ENCODE measurements around the gene GMEB2.
"Not testable (repeated sequence)": the region's sequence is repeated elsewhere in the genome, so short reads cannot be mapped to it uniquely, and the experiment has no call there.

The GMEB2 gene

DNA sequence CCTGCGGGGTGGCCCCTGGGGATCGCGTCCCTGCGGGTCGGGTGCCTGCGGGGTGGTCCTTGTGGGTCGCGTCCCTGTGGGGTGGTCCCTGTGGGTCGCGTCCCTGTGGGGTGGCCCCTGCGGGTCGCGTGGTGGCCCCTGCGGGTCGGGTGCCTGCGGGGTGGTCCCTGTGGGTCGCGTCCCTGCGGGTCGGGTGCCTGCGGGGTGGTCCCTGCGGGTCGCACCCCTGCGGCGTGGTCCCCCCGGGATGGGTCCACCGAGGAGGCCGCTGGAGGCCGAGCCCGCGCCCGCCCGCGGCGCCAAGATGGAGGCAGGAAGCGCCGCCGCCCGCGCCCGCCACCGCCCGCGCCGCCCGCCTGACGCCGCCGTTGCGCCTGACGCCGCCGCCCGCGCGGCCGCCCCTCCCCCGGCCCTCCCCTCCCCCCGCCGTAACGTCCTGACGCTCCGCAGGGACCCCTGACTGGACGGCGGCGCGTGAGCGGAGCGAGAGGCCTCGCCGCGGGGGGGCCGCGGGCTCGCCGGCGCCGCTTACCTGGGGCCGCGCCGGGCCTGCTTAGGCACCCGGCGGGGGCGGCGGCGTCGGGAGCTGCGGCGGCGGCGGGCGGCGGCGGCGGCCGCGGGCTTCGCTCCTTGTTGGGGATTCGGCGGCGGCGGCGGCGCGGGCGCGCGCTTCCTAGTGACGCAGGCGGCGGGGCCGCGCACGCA is at the start of gene GMEB2:
Gene GMEB2, minus strand, starts transcription at position 678 of the 705 bp plus-strand sequence. CDS start 7,704 bp downstream, outside the sequence.
- peak; percentile 24 for DNase-seq

DNA sequence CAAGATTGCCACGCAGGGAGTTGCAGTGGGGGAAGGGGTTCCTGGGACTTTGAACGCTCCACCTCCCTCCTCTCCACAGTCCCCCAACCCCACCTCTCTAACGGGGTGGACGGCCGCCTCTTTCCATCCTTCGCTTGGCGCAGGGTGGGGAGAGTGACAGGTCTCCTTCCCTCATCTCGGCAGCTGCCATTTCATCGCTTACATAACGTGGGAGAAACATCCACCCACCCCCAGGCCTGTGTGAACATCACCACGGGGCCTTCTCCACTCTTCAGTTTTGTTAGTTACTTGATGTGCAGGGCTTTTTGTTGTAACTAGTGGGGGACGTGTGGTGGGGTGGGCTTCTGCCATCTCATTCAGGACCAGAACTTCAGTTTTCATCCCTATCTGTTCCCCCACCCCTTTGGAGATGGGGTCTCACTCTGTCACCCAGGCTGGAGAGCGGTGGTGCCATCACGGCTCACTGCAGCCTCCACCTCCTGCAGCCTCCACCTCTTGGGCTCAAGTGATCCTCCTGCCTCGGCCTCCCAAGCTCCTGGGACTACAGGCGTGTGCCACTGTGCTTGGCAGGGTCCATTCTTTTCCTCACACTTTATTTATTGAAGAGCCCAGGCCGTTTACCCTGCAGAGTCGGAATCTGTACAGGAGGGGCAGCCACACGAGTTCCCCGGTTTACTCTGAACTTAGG is 48.9 kb upstream of the GMEB2 start:
- DNase-seq: no peak

GRCh38 chr20:63673951-63674350 is 47.0 kb upstream of the GMEB2 start:
- DNase-seq: no peak

GRCh38 chr20:63672666-63673065 is 45.8 kb upstream of the GMEB2 start:
- DNase-seq: no peak

- not testable (repeated sequence) for DNase-seq
Measured at GRCh38 chr20:63671695-63672094, 44.8 kb upstream of the GMEB2 start.

DNA sequence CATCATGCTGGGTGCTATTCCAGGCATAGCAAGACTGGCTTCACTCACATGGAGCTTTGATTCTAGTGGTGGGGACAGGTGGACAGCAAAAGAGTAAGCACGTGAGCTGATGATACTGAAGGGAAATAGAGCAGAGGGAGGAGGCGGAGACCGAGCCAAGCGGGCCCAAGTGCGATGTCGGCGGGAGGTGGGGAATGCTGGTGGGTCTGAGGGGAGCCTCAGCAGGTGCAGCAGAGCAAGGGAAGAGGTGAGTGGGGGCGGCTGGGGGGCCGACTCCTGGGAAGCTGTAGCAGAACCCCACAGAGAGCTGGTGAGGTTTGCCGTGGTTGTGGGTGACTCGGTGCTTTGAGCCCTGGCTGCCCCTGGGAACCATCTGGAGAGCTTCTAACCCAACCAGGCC is 41.5 kb upstream of the GMEB2 start:
- no peak for DNase-seq

DNA sequence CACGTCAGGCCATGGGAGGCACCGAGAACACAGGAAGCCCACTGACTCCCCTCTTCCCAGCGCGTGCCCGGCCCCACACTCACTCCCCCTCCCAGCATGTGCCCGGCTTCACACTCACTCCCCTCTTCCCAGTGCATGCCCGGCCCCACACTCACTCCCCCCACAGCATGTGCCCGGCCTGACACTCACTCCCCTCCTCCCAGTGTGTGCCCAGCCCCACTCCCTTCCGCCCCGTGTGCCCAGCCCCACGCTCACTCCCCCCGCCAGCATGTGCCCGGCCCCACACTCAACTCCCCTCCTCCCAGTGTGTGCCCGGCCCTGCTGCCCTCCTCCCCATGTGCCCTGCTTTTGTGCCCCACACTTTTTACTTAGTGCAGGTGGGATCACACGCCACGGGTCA is 41.0 kb upstream of the GMEB2 start:
- DNase-seq: no peak

DNA sequence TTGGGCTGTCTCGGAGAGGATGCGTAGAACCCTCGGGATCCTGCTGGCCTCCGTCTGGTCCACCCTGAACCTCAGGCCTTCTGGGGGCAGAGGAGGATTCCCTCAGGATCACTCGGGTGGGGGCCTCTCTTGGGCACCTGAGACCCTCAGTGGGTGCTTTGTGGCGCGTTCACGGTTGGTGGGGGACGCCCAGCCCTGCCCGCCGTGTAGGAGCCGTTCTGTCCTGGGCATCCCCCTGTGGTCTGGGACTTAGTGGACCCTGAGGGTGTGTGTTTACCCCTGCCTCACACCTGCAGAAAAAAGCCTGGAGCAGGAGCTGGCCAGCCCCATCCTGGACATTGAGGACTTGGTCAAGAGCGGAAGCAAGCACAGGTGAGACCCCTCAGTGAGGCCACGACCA is 38.8 kb upstream of the GMEB2 start:
- no peak for DNase-seq

- no peak for DNase-seq
Measured at GRCh38 chr20:63664861-63665594, 38.1 kb upstream of the GMEB2 start.

DNA sequence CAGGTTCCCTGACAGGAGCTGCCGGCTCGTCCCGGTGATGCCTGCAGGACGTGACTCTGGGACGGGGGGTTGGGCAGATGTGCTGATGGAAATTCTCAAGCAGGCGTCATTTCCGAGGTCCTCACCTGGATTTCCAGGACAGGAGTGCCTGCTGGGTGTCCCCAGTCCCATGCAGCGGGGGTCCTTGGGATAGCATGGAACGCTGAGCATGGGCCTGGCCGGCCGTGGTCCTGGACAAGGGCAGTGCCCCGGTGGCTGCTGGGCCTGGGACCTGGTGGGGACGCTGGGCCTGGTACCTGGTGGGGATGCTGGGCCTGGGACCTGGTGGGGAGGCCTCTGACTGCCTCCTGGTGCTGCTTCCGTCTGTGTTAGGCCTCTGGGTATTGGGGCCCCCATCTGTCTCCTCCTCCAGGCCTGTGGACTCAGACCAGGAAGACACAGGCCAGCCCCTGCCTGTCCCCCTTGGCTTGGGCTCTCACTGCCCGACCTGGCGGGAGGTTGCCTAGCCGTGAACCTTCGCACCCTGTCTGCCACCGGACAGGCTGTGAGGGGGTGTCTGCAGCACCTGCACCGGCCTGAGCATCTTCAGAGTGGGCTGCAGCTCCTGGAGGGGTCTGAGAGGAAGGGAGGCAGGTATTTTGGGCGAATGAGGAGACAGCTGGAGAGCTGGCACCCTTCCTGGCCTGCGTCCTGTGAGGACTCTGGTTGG is 37.4 kb upstream of the GMEB2 start:
- DNase-seq: no peak

- no peak for DNase-seq
Measured at GRCh38 chr20:63663332-63664066, 36.6 kb upstream of the GMEB2 start.

DNA sequence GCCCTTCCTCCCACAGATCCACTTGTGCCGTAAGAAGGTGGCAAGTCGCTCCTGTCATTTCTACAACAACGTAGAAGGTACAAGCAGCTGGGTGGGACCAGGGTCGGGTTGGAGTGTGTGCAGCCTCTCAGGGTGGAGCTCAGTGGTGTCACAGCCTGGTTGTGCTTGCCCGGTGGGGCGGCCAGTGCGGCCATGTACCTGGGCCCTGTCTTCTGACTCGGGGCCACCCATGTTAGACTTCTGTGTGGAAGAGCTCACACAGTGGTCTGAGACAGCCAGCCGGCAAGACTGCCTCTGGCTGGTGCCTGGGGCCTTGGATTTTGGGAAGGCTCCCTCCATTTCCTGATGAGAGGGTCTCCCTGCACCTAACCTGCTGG is 35.9 kb upstream of the GMEB2 start:
- DNase-seq: no peak

DNA sequence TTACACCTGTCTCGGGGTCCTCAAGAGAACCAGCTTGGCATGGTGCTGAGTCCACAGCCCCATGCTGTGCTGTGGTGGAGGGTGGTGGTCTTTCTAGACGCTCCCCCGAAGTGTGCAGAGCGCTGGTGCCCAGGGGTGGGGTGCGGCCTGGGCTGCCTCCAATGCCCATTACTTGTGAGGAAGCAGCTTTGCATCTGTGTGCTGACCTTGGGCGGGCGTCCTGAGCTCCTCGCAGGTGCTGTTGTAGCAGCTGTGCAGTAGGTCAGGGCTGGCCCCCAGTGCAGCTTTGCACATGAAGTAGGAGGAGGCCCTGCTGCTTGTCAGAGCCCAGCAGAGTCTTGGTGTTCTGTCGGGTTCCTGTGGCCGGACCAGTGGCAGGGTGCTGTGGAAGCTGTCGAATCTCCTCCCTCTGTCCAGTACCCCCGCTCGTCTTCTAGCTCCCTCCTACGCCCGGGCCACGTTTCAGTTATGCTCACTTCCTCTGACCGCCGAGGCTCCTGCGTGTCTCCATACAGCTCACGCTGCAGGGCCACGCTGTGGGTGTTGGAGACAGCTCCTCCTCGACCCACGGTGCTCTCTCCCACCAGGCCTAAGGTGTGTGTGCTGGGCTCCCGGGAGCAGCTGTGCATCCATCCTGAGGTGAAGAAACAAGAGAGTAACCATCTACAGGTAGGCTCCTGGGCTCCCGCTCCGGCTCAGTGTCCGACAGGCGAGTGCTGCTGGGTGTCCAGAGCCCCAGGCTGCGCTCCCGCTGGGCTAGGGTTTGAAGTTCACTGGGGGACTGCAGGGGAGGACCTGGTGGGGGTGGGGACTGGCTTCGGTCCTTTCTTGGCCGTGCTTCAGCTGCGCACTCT is 35.3 kb upstream of the GMEB2 start:
- no peak for DNase-seq

- no peak for DNase-seq
Measured at GRCh38 chr20:63661108-63661507, 34.2 kb upstream of the GMEB2 start.

DNA sequence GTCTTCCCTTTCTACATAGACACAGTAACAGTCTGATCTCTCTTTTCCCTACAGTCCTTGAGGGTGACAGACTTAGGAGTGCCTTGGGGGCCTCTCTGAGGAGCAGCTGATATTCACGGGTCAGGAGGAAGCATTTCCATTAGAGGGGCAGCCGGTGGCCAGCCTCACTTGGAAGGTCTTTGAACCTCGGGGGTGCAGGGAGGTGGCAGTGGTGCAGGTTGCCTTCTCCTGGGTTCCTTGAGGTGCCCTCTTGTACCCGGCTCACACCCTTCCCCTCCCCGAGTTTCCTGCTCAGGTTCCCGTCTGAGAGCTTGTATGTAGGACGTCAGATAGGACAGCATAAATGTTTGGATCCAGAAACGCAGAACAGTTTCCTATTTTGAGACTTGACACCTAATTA is 33.7 kb upstream of the GMEB2 start:
- no peak for DNase-seq

GRCh38 chr20:63660174-63660573 is 33.3 kb upstream of the GMEB2 start:
- not testable (repeated sequence) for DNase-seq

DNA sequence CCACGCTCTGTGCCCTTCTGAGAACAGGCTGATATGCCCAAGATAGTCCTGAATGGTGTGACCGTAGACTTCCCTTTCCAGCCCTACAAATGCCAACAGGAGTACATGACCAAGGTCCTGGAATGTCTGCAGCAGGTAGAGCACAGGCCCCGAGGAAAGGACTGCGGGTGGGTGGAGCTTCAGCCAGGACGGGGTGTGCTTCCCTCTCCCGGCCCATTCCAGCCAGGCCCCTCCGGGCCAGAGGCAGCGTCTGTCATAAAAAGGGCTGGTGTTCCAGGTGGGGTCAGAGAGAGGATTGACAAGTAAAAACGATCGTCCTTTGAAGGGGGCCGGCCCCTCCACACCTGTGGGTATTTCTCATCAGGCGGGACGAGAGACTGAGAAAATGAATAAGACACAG is 32.5 kb upstream of the GMEB2 start:
- no peak for DNase-seq

- no peak for DNase-seq
Measured at GRCh38 chr20:63658749-63659187, 31.9 kb upstream of the GMEB2 start.

GRCh38 chr20:63657937-63658748 is 31.2 kb upstream of the GMEB2 start, which contains the start of gene RTEL1:
RTEL1 (plus strand) TSS chr20:63658312; CDS start chr20:63659403, 1,091 bp downstream.
- peak; percentile 76 for DNase-seq

GRCh38 chr20:63657260-63657936 is 30.5 kb upstream of the GMEB2 start:
- no peak for DNase-seq
